Activated naive CD8-positive, alpha-beta T cell (primary cell): Measurements from ENCODE around the gene CACNB1.
A peak's percentile ranks its signal among the peaks of the same experiment; 100 is the strongest.

Experiments
- H3K27ac Mint-ChIP-seq: one replicate; pipeline ENCODE4 v1.8.0; 2021; ENCODE audit warnings: mixed read lengths
- H3K27me3 Mint-ChIP-seq: one replicate; pipeline ENCODE4 v1.8.0; 2021; ENCODE audit warnings: mixed read lengths
- H3K36me3 Mint-ChIP-seq: one replicate; pipeline ENCODE4 v1.8.0; 2021; ENCODE audit warnings: mixed read lengths
- H3K4me1 Mint-ChIP-seq: one replicate; pipeline ENCODE4 v1.8.0; 2021; ENCODE audit warnings: low read depth, mixed read lengths
- H3K4me3 Mint-ChIP-seq: one replicate; pipeline ENCODE4 v1.8.0; 2021; ENCODE audit warnings: mild to moderate bottlenecking, mixed read lengths
- H3K9me3 Mint-ChIP-seq: one replicate; pipeline ENCODE4 v1.8.0; 2021; ENCODE audit warnings: low read depth, mixed read lengths

Gene CACNB1

GRCh38 chr17:39165841-39166349 lies 31.6 kb downstream of the CACNB1 start, which contains the start of gene ARL5C:
TSS of gene ARL5C (minus strand) at chr17:39166161. CDS start at chr17:39165760, 401 bp downstream.
- Mint-ChIP-seq H3K4me3 (peak within 1 kb of the TSS; percentile 99), H3K36me3 (no peaks in the 10 kb centered on the region), H3K9me3 (no peaks in the 10 kb centered on the region), H3K4me1 (peaks cover 24% of the 10 kb centered on the region), H3K27me3 (no peaks in the 10 kb centered on the region), H3K27ac (no peak within 1 kb of the TSS)

- no peak overlapping the region for H3K27ac Mint-ChIP-seq
- H3K36me3 Mint-ChIP-seq: no peaks in the 10 kb centered on the region
- H3K9me3 Mint-ChIP-seq: no peaks in the 10 kb centered on the region
- H3K27me3 Mint-ChIP-seq: no peaks in the 10 kb centered on the region
- peaks cover 24% of the 10 kb centered on the region for H3K4me1 Mint-ChIP-seq
- H3K4me3 Mint-ChIP-seq: peak overlapping the region; percentile 99
Measured at GRCh38 chr17:39165178-39165840, 32.2 kb downstream of the CACNB1 start.

GRCh38 chr17:39164675-39165143 lies 32.8 kb downstream of the CACNB1 start:
- Mint-ChIP-seq H3K4me1 (peaks cover 24% of the 10 kb centered on the region), H3K27me3 (no peaks in the 10 kb centered on the region), H3K9me3 (no peaks in the 10 kb centered on the region), H3K4me3 (peak overlapping the region; percentile 99), H3K36me3 (no peaks in the 10 kb centered on the region), H3K27ac (peak overlapping the region; percentile 46)

- H3K4me3 Mint-ChIP-seq: no peak overlapping the region
- peaks cover 18% of the 10 kb centered on the region for H3K4me1 Mint-ChIP-seq
- no peaks in the 10 kb centered on the region for H3K27me3 Mint-ChIP-seq
- H3K9me3 Mint-ChIP-seq: no peaks in the 10 kb centered on the region
- H3K27ac Mint-ChIP-seq: no peak overlapping the region
- H3K36me3 Mint-ChIP-seq: no peaks in the 10 kb centered on the region
Measured at GRCh38 chr17:39161962-39162361, 35.5 kb downstream of the CACNB1 start.

- H3K4me3 Mint-ChIP-seq: no peak overlapping the region
- H3K27me3 Mint-ChIP-seq: no peaks in the 10 kb centered on the region
- no peaks in the 10 kb centered on the region for H3K9me3 Mint-ChIP-seq
- H3K36me3 Mint-ChIP-seq: no peaks in the 10 kb centered on the region
- H3K27ac Mint-ChIP-seq: no peak overlapping the region
- H3K4me1 Mint-ChIP-seq: peaks cover 7% of the 10 kb centered on the region
Measured at GRCh38 chr17:39158623-39159022, 38.8 kb downstream of the CACNB1 start.

GRCh38 chr17:39156491-39156890 lies 41.0 kb downstream of the CACNB1 start:
- peaks cover 23% of the 10 kb centered on the region for H3K4me1 Mint-ChIP-seq
- H3K9me3 Mint-ChIP-seq: no peaks in the 10 kb centered on the region
- H3K4me3 Mint-ChIP-seq: no peak overlapping the region
- no peaks in the 10 kb centered on the region for H3K27me3 Mint-ChIP-seq
- no peak overlapping the region for H3K27ac Mint-ChIP-seq
- no peaks in the 10 kb centered on the region for H3K36me3 Mint-ChIP-seq

GRCh38 chr17:39155654-39156053 lies 41.8 kb downstream of the CACNB1 start:
- Mint-ChIP-seq H3K9me3 (no peaks in the 10 kb centered on the region), H3K4me1 (peaks cover 24% of the 10 kb centered on the region), H3K36me3 (no peaks in the 10 kb centered on the region), H3K27me3 (no peaks in the 10 kb centered on the region), H3K27ac (no peak overlapping the region), H3K4me3 (no peak overlapping the region)

- peak overlapping the region; percentile 99 for H3K27ac Mint-ChIP-seq
- peaks cover 43% of the 10 kb centered on the region for H3K4me1 Mint-ChIP-seq
- H3K9me3 Mint-ChIP-seq: no peaks in the 10 kb centered on the region
- H3K4me3 Mint-ChIP-seq: peak overlapping the region; percentile 96
- H3K27me3 Mint-ChIP-seq: no peaks in the 10 kb centered on the region
- no peaks in the 10 kb centered on the region for H3K36me3 Mint-ChIP-seq
Measured at GRCh38 chr17:39153599-39154051, 43.8 kb downstream of the CACNB1 start.

- H3K36me3 Mint-ChIP-seq: no peaks in the 10 kb centered on the region
- peak overlapping the region; percentile 96 for H3K4me3 Mint-ChIP-seq
- H3K4me1 Mint-ChIP-seq: peaks cover 48% of the 10 kb centered on the region
- H3K27ac Mint-ChIP-seq: peak overlapping the region; percentile 99
- no peaks in the 10 kb centered on the region for H3K9me3 Mint-ChIP-seq
- no peaks in the 10 kb centered on the region for H3K27me3 Mint-ChIP-seq
Measured at GRCh38 chr17:39151943-39152818, 45.3 kb downstream of the CACNB1 start.

GRCh38 chr17:39151150-39151942 lies 46.1 kb downstream of the CACNB1 start, which contains the start of gene PLXDC1:
TSS of gene PLXDC1 (minus strand) at chr17:39151637. CDS start at chr17:39151437, 200 bp downstream.
- Mint-ChIP-seq H3K27ac (peak within 1 kb of the TSS; percentile 99), H3K9me3 (no peaks in the 10 kb centered on the region), H3K27me3 (no peaks in the 10 kb centered on the region), H3K4me3 (peak within 1 kb of the TSS; percentile 96), H3K36me3 (no peaks in the 10 kb centered on the region), H3K4me1 (peaks cover 48% of the 10 kb centered on the region)

- no peaks in the 10 kb centered on the region for H3K9me3 Mint-ChIP-seq
- peak overlapping the region; percentile 83 for H3K4me3 Mint-ChIP-seq
- no peak overlapping the region for H3K27ac Mint-ChIP-seq
- peaks cover 48% of the 10 kb centered on the region for H3K4me1 Mint-ChIP-seq
- no peaks in the 10 kb centered on the region for H3K36me3 Mint-ChIP-seq
- no peaks in the 10 kb centered on the region for H3K27me3 Mint-ChIP-seq
Measured at GRCh38 chr17:39150795-39151149, 46.7 kb downstream of the CACNB1 start.

- Mint-ChIP-seq H3K36me3 (no peaks in the 10 kb centered on the region), H3K4me1 (peaks cover 48% of the 10 kb centered on the region), H3K27me3 (no peaks in the 10 kb centered on the region), H3K9me3 (no peaks in the 10 kb centered on the region), H3K27ac (no peak overlapping the region), H3K4me3 (peak overlapping the region; percentile 83)
Measured at GRCh38 chr17:39150104-39150634, 47.3 kb downstream of the CACNB1 start.

GRCh38 chr17:39147221-39148185 lies 50.0 kb downstream of the CACNB1 start:
- Mint-ChIP-seq H3K4me3 (no peak overlapping the region), H3K9me3 (no peaks in the 10 kb centered on the region), H3K4me1 (peaks cover 39% of the 10 kb centered on the region), H3K27ac (no peak overlapping the region), H3K36me3 (no peaks in the 10 kb centered on the region), H3K27me3 (no peaks in the 10 kb centered on the region)
